Activated CD8-positive, alpha-beta memory T cell treated with anti-CD3 and anti-CD28 coated beads, Interleukin-2, amount 10 ng/mL, durations not matched to agents 7 days and 5 days (primary cell): ENCODE data around the gene AKAP13. TPM values are rescaled to one million over a fixed set of nuclear protein-coding genes. Genes with fewer than 3 reads are reported as not detected.
"Not testable (repeated sequence)": the region's sequence is repeated elsewhere in the genome, so short reads cannot be mapped to it uniquely, and the experiment has no call there.

ENCODE experiments used
- ATAC-seq: fragments of 150-1000 bp; cut with Tn5 transposase; one replicate; pipeline ENCODE4 v1.10.0; 2021; ENCODE audit warnings: moderate library complexity
- CTCF ChIA-PET: fragments of 350-600 bp; sonication (Branson Sonifier 250); formaldehyde crosslinking; loops from one replicate; lab custom pipeline; 2021; ENCODE audit warnings: antibody characterized with exemption; lab: Charles Lee
- DNase-seq: peaks from one replicate; pipeline ENCODE4 v3.0.0-alpha.2; 2020
- H3K27ac Mint-ChIP-seq: one replicate; pipeline ENCODE4 v1.8.0; 2021; ENCODE audit warnings: mild to moderate bottlenecking, mixed read lengths
- H3K27me3 Mint-ChIP-seq: one replicate; pipeline ENCODE4 v1.8.0; 2021; ENCODE audit warnings: mixed read lengths
- H3K36me3 Mint-ChIP-seq: one replicate; pipeline ENCODE4 v1.8.0; 2021; ENCODE audit warnings: mild to moderate bottlenecking, mixed read lengths
- H3K4me1 Mint-ChIP-seq: one replicate; pipeline ENCODE4 v1.8.0; 2021; ENCODE audit warnings: mixed read lengths
- H3K4me3 Mint-ChIP-seq: one replicate; pipeline ENCODE4 v1.8.0; 2021; ENCODE audit warnings: mild to moderate bottlenecking, moderate library complexity, mixed read lengths
- H3K9me3 Mint-ChIP-seq: one replicate; pipeline ENCODE4 v1.8.0; 2022; ENCODE audit warnings: low read depth, mixed read lengths
- total RNA-seq, 2 experiments: library from RNA; stranded (reverse); gene quantifications; one replicate each; pipeline ENCODE4 v1.2.3, GENCODE V29; 2021

AKAP13 gene
- total RNA-seq, 2 experiments from 2014 or later = 150 to 172 TPM

DNA sequence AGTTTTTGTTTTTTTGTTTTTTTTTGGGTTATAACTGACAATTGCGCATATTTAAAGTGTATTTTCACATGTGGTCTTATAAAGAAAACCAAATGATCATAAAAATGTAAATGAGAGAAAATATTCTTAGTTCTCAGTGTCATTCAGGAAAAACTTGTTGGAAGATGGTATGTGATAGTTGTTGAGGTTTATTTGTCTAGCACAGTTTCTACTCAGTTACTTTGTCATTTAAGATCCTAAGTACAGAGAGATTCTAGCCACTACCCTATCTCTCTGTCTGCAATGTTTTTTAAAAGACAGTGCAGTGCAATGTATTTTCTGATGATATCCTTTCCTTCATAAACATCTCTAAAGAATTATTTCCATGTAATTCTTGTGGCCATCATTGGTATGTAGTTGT is 46.1 kb downstream of the AKAP13 start:
- Mint-ChIP-seq H3K4me3 (no peak overlapping the region), H3K36me3 (peaks cover 19% of the 10 kb centered on the region), H3K4me1 (peaks cover 41% of the 10 kb centered on the region), H3K9me3 (peaks cover 2% of the 10 kb centered on the region), H3K27ac (no peak overlapping the region), H3K27me3 (no peaks in the 10 kb centered on the region)
- ATAC-seq = no peak
- DNase-seq = no peak
- CTCF ChIA-PET = no interaction called here

DNA sequence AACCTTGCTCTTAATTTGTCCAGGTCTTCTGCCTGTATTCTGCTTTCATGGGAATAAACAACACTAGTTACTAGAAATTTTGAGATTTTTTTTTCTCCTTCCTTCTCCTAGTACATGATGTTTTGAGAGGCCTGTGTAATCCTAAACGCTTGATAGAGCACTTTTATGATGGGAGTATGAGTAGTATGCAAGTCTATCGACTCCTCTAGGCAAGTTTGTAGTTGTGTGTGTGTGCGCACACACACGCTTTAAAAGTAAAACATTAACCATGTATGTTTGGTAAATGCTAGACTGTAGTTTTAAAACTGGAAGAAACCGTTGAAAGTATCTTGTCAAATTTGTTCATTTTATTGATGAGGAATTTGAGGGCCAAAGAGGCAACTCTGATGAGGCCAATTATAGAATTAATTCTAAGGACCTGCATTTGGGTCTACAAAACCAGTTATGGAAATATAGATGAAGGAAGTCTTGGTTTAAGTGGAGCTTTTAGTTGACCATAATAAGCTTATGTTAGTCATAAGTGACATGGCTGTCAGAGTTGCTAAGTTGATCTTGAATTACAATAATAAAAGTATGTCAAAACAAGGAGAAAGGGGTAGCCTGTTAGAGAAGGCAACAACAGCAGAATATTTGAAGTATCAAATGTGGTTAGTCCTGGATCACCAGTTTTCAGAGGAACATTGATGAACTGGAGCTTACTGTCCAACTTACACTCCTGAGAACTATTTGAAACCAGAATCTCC is 47.1 kb downstream of the AKAP13 start:
- DNase-seq (no peak), ATAC-seq (no peak)
- Mint-ChIP-seq H3K27me3 (no peaks in the 10 kb centered on the region), H3K27ac (no peak overlapping the region), H3K9me3 (peaks cover 2% of the 10 kb centered on the region), H3K36me3 (peaks cover 18% of the 10 kb centered on the region), H3K4me3 (no peak overlapping the region), H3K4me1 (peaks cover 33% of the 10 kb centered on the region)
- CTCF ChIA-PET = interaction anchor here (0.6 to 2.2 kb wide), 3 partner anchors 14 to 131 kb away, joined by 3 to 10 read pairs (median 5); no protein-coding TSS in a partner anchor

DNA sequence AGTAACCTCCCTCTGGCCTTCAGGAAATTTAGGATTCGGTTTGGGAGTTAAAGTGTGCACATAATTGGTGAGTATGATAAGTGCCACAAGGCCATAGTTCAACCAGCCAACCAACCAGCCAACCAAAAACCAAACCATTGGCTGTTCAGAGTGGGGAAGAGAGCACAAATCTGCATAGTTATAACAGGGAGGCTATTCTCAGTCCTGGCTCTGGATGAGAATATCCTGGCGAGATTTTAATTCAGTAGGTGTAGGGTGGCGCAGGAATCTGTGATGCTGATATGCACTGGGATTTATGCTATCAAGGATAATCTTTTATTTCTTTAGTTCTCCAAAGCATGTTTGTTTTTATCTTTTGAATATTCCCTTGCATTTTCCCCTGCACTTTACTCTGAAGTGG is 49.1 kb downstream of the AKAP13 start:
- Mint-ChIP-seq H3K27ac (no peak overlapping the region), H3K27me3 (no peaks in the 10 kb centered on the region), H3K4me3 (no peak overlapping the region), H3K36me3 (peaks cover 16% of the 10 kb centered on the region), H3K9me3 (peaks cover 2% of the 10 kb centered on the region), H3K4me1 (peaks cover 25% of the 10 kb centered on the region)
- DNase-seq = no peak
- CTCF ChIA-PET = no interaction called here
- no peak for ATAC-seq

DNA sequence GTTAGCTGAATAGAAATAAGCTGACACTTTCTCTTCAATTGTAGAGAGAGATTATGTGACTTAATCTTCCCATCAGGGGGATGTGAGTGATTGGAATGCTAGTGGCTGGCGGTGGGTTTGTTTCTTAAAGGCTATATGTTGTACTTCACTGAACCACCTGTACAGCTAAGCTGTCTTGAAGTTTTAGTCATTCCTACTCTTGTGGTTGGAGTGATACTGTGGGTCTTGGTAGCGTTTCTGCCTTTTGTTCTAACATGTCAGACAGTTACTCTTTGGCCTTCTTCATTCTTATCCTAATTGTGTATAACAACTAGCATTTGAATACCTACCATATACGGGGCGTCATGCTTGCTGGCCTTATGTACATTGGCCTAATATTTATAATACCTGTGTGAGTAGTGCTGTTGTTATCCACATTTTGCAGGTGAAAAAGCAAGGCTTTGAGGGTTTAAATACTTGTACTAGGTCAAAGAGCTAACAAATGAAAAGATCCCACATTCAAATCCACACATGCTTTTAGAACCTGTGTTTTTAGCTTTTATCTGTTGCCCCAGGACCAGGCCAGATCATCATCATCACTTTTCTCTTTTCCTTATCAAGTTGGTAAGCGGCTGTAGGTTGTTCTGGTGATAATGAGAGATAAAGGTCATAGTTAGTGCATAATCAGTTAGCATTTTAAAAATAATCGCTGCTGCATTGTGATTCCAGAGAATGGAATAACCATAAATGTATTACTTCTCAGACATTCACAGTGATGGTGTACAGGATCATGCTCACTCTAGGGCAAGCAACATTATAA is 50.2 kb downstream of the AKAP13 start:
- H3K4me1 Mint-ChIP-seq = peaks cover 22% of the 10 kb centered on the region
- no peaks in the 10 kb centered on the region for H3K27me3 Mint-ChIP-seq
- CTCF ChIA-PET = interaction anchor here (0.9 to 1.5 kb wide), 5 partner anchors 9 to 128 kb away, joined by 3 to 5 read pairs (median 3); no protein-coding TSS in a partner anchor
- DNase-seq = no peak
- H3K36me3 Mint-ChIP-seq = peaks cover 12% of the 10 kb centered on the region
- no peak overlapping the region for H3K27ac Mint-ChIP-seq
- no peak overlapping the region for H3K4me3 Mint-ChIP-seq
- H3K9me3 Mint-ChIP-seq = peaks cover 2% of the 10 kb centered on the region
- peak; percentile 90 for ATAC-seq

DNA sequence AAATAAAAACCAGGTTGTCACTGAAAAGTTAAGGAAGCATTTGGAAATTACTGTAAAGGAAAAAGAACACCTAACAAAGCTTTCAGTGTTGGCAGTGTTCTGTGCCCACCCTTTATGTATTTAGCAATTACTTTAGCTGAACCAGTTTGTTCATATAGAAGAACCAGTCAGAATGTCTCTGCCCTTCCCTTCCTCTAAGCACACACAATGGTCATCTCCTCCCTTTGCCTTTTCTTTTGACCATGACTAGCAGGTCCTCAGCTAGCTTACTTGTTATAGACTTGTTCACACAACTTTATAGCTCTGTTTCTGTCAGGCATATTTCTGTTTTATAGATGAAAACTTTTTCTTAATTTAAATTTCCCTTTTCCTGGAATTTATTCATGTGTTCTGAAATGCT is 59.6 kb downstream of the AKAP13 start:
- Mint-ChIP-seq H3K36me3 (peaks cover 6% of the 10 kb centered on the region), H3K9me3 (no peaks in the 10 kb centered on the region), H3K27me3 (peaks cover 4% of the 10 kb centered on the region), H3K4me3 (no peak overlapping the region), H3K27ac (no peak overlapping the region), H3K4me1 (peaks cover 34% of the 10 kb centered on the region)
- CTCF ChIA-PET = interaction anchor here (0.8 to 1.5 kb wide), 5 partner anchors 9 to 143 kb away, joined by 3 to 4 read pairs (median 4); no protein-coding TSS in a partner anchor
- DNase-seq (no peak), ATAC-seq (no peak)

DNA sequence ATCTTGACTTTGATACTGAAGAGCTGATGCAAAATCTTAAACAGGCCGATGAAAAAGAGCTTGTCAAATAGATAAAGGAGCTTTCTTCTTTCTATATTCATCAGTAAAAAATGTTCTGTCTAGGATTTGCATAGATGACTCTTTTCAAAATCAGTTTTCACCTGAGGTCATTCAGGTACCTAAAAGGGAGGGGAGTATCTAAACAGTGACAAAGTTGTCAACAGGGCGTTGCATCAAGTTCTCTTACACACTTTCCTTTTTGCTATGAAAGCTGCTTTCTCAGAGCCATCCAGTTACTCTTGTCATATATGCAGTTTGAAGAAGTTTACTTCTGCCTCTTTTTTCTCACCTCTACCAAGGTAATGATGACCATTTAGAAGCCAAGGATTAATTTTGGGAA is 60.0 kb downstream of the AKAP13 start:
- Mint-ChIP-seq H3K9me3 (no peaks in the 10 kb centered on the region), H3K27ac (no peak overlapping the region), H3K27me3 (peaks cover 4% of the 10 kb centered on the region), H3K4me3 (no peak overlapping the region), H3K36me3 (peaks cover 6% of the 10 kb centered on the region), H3K4me1 (peaks cover 34% of the 10 kb centered on the region)
- DNase-seq (no peak), ATAC-seq (no peak)
- CTCF ChIA-PET = interaction anchor here (0.8 to 1.5 kb wide), 5 partner anchors 9 to 144 kb away, joined by 3 to 4 read pairs (median 4); no protein-coding TSS in a partner anchor

DNA sequence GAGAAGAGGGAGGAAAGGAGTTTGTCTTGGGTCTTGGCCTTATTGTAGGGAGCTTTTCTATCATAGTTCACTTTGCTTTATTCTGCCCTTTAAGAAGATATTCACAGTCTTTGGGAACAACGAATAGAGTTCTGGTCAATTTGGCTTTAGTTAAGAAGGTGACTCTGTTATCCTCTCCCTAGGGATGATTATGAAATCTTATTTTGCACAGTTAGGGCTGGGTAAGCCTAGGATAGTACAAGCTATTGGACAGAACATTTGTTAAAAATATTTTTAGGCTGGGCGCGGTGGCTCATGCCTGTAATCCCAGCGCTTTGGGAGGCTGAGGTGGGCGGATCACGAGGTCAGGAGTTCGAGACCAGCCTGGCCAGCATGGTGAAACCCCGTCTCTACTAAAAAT is 61.5 kb downstream of the AKAP13 start:
- Mint-ChIP-seq H3K36me3 (peaks cover 11% of the 10 kb centered on the region), H3K4me1 (peaks cover 34% of the 10 kb centered on the region)
- H3K9me3 Mint-ChIP-seq, H3K27me3 Mint-ChIP-seq, H3K27ac Mint-ChIP-seq, DNase-seq, H3K4me3 Mint-ChIP-seq, ATAC-seq, CTCF ChIA-PET: not testable (repeated sequence)

DNA sequence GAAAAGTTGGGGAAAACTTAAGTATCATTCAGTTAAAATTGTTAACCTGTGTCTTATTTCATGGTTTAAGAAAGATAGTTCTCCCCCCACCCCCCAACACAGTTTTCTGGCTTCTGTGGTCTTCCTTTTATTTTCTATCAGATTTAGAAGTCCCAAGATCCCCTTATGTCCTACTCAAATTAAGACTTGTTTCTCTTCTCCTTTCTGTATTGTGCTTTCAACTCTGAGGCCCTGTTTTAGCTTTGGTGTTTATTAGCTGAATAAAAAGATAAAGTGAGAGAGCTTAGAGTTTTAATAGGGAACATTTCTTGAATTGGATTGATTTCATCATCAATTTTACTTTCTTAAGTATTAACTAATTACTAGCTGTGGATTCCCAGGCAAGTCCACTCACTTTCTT is 62.6 kb downstream of the AKAP13 start:
- H3K27ac Mint-ChIP-seq = no peak overlapping the region
- peaks cover 34% of the 10 kb centered on the region for H3K4me1 Mint-ChIP-seq
- peaks cover 4% of the 10 kb centered on the region for H3K27me3 Mint-ChIP-seq
- H3K36me3 Mint-ChIP-seq = peaks cover 18% of the 10 kb centered on the region
- no peak overlapping the region for H3K4me3 Mint-ChIP-seq
- peaks cover 8% of the 10 kb centered on the region for H3K9me3 Mint-ChIP-seq
- DNase-seq = no peak
- peak; percentile 30 for ATAC-seq
- CTCF ChIA-PET = interaction anchor here (0.6 to 1.4 kb wide), 5 partner anchors 11 to 127 kb away, joined by 3 to 4 read pairs (median 3); no protein-coding TSS in a partner anchor

DNA sequence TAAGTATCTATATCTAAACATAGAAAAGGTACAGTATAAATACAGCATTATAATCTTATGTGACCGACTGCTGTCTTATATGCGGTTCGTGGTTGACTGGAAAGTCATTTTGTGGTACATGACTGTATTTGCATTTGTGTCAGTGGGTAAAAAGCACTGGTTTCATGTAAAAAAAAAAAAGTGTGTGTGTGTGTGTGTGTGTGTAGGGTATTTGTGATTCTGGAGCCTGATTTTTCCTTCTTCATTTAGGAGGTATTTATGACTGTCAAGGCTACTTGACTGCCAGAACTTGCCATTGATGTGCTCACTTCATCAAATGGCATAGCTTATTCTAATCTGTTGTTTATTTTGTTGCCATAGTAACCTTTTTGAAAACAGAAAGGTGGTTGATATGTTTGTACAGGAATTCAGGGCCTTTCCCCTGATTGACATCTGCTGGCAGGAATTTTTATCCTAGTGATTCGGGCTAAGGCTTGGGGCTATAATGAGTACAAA is 63.2 kb downstream of the AKAP13 start:
- DNase-seq (peak; percentile 62), ATAC-seq (peak; percentile 82)
- Mint-ChIP-seq H3K9me3 (peaks cover 8% of the 10 kb centered on the region), H3K36me3 (peaks cover 21% of the 10 kb centered on the region), H3K4me3 (no peak overlapping the region), H3K27me3 (peaks cover 4% of the 10 kb centered on the region), H3K27ac (peak overlapping the region; percentile 16), H3K4me1 (peaks cover 34% of the 10 kb centered on the region)
- CTCF ChIA-PET = interaction anchor here (0.6 to 1.4 kb wide), 4 partner anchors 11 to 127 kb away, joined by 3 read pairs; no protein-coding TSS in a partner anchor

DNA sequence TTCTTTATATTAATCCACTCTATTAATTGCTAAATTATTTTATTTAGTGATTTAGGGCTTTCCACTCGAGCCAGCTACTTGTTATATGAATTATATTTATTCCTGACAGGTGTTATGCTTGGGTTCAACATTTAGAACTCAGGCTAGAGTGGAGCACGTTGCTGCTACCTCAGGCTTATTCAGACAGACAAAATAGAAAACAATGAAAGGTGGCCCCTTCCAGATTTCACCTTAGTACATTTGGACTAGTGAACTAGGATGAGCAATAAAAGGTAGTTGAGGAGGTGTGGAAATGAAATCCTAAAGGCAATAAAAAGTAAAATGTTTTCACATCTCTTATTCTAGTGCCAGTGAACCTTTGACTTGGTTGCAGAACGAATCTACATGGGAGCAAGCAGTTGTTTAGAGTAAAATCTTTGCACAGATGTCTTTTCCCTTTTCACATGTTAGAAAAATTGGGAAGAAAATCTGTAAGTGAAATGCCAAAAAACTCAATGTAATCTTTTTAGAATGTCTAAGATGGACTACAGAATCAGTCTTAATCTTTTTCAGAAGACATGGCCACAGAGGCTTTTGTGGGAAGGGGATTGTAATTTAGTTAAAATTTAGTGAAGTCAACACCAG is 63.8 kb downstream of the AKAP13 start:
- DNase-seq (no peak), ATAC-seq (no peak)
- peaks cover 8% of the 10 kb centered on the region for H3K9me3 Mint-ChIP-seq
- CTCF ChIA-PET = no interaction called here
- H3K27ac Mint-ChIP-seq = no peak overlapping the region
- H3K27me3 Mint-ChIP-seq = peaks cover 4% of the 10 kb centered on the region
- H3K36me3 Mint-ChIP-seq = peaks cover 25% of the 10 kb centered on the region
- H3K4me1 Mint-ChIP-seq = peaks cover 34% of the 10 kb centered on the region
- no peak overlapping the region for H3K4me3 Mint-ChIP-seq

DNA sequence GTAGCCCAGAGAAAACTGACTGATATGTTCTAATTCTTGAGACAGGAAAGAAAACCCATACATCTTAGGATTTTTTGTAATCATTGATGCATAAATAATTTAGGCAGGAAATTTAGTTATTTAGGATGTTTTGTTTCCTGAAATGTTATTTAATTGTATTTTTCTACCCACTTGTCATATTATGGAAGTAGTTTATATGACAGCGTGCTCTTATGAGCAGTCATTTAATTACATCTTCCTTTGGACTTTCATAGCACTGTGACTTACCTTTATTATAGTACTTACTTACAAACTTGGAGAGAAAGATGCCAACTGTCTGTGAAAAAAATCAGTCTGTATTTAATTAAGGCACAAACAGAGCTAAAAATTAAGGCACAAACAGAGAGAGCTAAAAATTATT is 65.0 kb downstream of the AKAP13 start:
- H3K27ac Mint-ChIP-seq = no peak overlapping the region
- CTCF ChIA-PET = no interaction called here
- DNase-seq (no peak), ATAC-seq (no peak)
- H3K4me3 Mint-ChIP-seq = no peak overlapping the region
- peaks cover 4% of the 10 kb centered on the region for H3K27me3 Mint-ChIP-seq
- H3K4me1 Mint-ChIP-seq = peaks cover 32% of the 10 kb centered on the region
- peaks cover 35% of the 10 kb centered on the region for H3K36me3 Mint-ChIP-seq
- H3K9me3 Mint-ChIP-seq = peaks cover 17% of the 10 kb centered on the region

DNA sequence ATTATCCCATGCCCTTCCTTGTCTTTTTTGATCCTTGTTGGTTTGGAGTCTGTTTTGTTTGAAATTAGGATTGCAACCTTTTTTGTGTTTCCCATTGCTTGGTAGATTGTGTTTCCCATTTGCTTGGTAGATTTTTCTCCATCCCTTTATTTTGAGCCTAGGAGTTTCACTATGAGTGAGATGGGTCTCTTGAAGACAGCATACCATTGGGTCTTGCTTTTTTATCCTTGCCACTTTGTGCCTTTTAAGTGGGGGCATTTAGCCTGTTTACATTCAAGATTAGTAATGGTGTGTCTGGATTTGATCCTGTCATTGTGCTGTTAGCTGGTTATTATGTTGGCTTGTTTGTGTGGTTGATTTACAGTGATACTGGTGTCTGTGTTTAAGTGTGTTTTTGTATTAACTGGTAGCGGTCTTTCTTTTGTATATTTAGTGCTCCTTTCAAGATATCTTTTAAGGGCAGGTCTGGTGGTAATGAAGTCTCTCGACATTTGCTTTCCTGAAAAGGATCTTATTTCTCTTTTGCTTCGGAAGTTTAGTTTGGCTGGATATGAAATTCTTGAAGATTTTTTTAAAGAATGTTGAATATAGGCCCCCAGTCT is 70.8 kb downstream of the AKAP13 start:
- DNase-seq = no peak
- no peaks in the 10 kb centered on the region for H3K27me3 Mint-ChIP-seq
- H3K4me3 Mint-ChIP-seq = no peak overlapping the region
- H3K9me3 Mint-ChIP-seq = peaks cover 33% of the 10 kb centered on the region
- CTCF ChIA-PET = no interaction called here
- ATAC-seq = no peak
- H3K27ac Mint-ChIP-seq = no peak overlapping the region
- H3K36me3 Mint-ChIP-seq = peaks cover 49% of the 10 kb centered on the region
- peaks cover 5% of the 10 kb centered on the region for H3K4me1 Mint-ChIP-seq
